SK-N-SH treated with all-trans-retinoic acid at 6 μM for 48 hours (cell line): ENCODE measurements around the gene PRR7.

Experiments
- GLIS3 ChIP-seq: fragments of 250-450 bp; sonication (Bioruptor Pico); IDR thresholded peaks from 2 replicates; pipeline ENCODE4 v1.5.0; 2020; ENCODE audit warnings: mild to moderate bottlenecking, moderate library complexity
- OSR1 ChIP-seq: fragments of 250-450 bp; sonication (Bioruptor Pico); IDR thresholded peaks from 2 replicates; pipeline ENCODE4 v1.8.0; 2022; ENCODE audit warnings: moderate library complexity, mild to moderate bottlenecking, inconsistent platforms
- RARB ChIP-seq: fragments of 250-450 bp; sonication (Bioruptor Pico); IDR thresholded peaks from 2 replicates; pipeline ENCODE4 v1.8.0; 2021; ENCODE audit warnings: mild to moderate bottlenecking, moderate library complexity
- SNAI2 ChIP-seq: fragments of 250-450 bp; sonication (Bioruptor Pico); IDR thresholded peaks from 2 replicates; pipeline ENCODE4 v1.5.0; 2020; ENCODE audit warnings: mild to moderate bottlenecking, moderate library complexity
- ZFP3 ChIP-seq: fragments of 250-450 bp; sonication (Bioruptor Pico); IDR thresholded peaks from 2 replicates; pipeline ENCODE4 v1.5.0; 2020; ENCODE audit warnings: mild to moderate bottlenecking, moderate library complexity
- ZFP30 ChIP-seq: fragments of 450-650 bp; formaldehyde crosslinking; IDR thresholded peaks from 2 replicates; pipeline ENCODE4 v1.5.0; 2022; ENCODE audit warnings: mild to moderate bottlenecking, moderate library complexity
- ZNF565 ChIP-seq: fragments of 450-650 bp; formaldehyde crosslinking; conservative IDR thresholded peaks from 2 replicates; pipeline ENCODE4 v1.5.0; 2020; ENCODE audit warnings: low read depth, mild to moderate bottlenecking, moderate library complexity
- ZNF8 ChIP-seq: fragments of 450-650 bp; formaldehyde crosslinking; IDR thresholded peaks from 2 replicates; pipeline ENCODE4 v1.5.0; 2020; ENCODE audit warnings: mild to moderate bottlenecking, moderate library complexity
- TF ChIP-seq, protein P1 (sequence below): fragments of 250-450 bp; sonication (Bioruptor Pico); IDR thresholded peaks from 2 replicates; pipeline ENCODE4 v1.8.0; 2020; ENCODE audit warnings: mild to moderate bottlenecking, moderate library complexity, borderline replicate concordance
- TF ChIP-seq, protein P2 (sequence below): fragments of 250-450 bp; sonication (Bioruptor Pico); IDR thresholded peaks from 2 replicates; pipeline ENCODE4 v1.5.0; 2020; ENCODE audit warnings: mild to moderate bottlenecking, moderate library complexity
- TF ChIP-seq, protein P3 (sequence below): fragments of 250-450 bp; sonication (Bioruptor Pico); IDR thresholded peaks from 2 replicates; pipeline ENCODE4 v1.5.1; 2020; ENCODE audit warnings: low read depth, mild to moderate bottlenecking, moderate library complexity

DNA sequence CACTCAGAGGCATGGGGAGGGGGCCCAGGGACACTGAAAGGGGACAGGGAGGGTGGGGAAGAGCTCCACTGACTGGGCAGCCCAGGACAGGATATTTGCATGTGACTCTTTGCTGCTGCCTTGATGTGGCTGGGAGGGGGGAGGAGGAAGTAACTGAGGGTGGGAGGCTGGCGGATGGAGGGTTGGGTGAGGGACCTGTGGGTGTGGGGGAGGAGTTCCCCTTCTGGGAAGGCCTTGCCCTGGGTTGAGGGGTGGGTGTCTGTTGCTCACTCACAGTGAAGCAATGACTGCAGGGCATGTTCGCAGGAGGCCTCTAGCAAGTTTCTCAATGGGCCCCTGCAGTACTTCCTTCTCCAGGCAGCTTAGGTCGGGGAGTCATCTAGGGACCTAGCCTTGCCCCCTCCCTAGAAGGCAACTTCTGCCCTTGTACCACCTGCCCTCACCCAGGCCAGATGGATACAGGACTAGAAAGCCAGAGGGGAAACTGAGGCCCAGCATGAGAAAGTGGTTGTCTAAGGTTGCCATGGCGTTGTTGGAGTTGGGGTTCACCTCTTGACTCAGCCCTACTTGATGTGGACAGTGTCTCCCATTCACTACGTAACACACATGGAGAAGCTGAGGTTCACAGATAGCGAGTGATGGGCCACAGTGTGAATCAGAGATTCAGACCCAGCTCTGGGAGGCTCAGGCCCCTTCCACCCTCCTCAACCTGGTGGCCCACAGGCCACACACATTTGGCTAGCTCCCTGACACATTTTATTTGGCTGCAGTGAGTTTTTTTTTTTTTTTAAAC lies 17.2 kb upstream of the PRR7 start:
- TF ChIP-seq, protein P1, sequence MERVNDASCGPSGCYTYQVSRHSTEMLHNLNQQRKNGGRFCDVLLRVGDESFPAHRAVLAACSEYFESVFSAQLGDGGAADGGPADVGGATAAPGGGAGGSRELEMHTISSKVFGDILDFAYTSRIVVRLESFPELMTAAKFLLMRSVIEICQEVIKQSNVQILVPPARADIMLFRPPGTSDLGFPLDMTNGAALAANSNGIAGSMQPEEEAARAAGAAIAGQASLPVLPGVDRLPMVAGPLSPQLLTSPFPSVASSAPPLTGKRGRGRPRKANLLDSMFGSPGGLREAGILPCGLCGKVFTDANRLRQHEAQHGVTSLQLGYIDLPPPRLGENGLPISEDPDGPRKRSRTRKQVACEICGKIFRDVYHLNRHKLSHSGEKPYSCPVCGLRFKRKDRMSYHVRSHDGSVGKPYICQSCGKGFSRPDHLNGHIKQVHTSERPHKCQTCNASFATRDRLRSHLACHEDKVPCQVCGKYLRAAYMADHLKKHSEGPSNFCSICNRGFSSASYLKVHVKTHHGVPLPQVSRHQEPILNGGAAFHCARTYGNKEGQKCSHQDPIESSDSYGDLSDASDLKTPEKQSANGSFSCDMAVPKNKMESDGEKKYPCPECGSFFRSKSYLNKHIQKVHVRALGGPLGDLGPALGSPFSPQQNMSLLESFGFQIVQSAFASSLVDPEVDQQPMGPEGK (CRISPR knock-in tag): no peak
- TF ChIP-seq ZFP3 (CRISPR knock-in tag) (no peak), ZFP30 (CRISPR knock-in tag) (no peak), SNAI2 (no peak), GLIS3 (CRISPR knock-in tag) (no peak), RARB (CRISPR knock-in tag) (no peak), ZNF565 (CRISPR knock-in tag) (no peak), ZNF8 (CRISPR knock-in tag) (no peak), OSR1 (CRISPR knock-in tag) (no peak)
- TF ChIP-seq, protein P2, sequence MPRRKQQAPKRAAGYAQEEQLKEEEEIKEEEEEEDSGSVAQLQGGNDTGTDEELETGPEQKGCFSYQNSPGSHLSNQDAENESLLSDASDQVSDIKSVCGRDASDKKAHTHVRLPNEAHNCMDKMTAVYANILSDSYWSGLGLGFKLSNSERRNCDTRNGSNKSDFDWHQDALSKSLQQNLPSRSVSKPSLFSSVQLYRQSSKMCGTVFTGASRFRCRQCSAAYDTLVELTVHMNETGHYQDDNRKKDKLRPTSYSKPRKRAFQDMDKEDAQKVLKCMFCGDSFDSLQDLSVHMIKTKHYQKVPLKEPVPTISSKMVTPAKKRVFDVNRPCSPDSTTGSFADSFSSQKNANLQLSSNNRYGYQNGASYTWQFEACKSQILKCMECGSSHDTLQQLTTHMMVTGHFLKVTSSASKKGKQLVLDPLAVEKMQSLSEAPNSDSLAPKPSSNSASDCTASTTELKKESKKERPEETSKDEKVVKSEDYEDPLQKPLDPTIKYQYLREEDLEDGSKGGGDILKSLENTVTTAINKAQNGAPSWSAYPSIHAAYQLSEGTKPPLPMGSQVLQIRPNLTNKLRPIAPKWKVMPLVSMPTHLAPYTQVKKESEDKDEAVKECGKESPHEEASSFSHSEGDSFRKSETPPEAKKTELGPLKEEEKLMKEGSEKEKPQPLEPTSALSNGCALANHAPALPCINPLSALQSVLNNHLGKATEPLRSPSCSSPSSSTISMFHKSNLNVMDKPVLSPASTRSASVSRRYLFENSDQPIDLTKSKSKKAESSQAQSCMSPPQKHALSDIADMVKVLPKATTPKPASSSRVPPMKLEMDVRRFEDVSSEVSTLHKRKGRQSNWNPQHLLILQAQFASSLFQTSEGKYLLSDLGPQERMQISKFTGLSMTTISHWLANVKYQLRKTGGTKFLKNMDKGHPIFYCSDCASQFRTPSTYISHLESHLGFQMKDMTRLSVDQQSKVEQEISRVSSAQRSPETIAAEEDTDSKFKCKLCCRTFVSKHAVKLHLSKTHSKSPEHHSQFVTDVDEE: no peak
- TF ChIP-seq, protein P3, sequence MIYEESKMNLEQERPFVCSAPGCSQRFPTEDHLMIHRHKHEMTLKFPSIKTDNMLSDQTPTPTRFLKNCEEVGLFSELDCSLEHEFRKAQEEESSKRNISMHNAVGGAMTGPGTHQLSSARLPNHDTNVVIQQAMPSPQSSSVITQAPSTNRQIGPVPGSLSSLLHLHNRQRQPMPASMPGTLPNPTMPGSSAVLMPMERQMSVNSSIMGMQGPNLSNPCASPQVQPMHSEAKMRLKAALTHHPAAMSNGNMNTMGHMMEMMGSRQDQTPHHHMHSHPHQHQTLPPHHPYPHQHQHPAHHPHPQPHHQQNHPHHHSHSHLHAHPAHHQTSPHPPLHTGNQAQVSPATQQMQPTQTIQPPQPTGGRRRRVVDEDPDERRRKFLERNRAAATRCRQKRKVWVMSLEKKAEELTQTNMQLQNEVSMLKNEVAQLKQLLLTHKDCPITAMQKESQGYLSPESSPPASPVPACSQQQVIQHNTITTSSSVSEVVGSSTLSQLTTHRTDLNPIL (CRISPR knock-in tag): no peak
